Smooth muscle cell (in vitro differentiated cells): ENCODE results near the gene RASA3. TPM values are rescaled to one million over a fixed set of nuclear protein-coding genes. Genes with fewer than 3 reads are reported as not detected.

Experiments used
- DNase-seq: peaks from one replicate; lab custom pipeline; 2025; ENCODE audit not compliant: unreplicated experiment; lab: John Stamatoyannopoulos, UW
- H2AFZ ChIP-seq: fragments of 200-600 bp; sonication (generic); 2 replicates; pipeline ENCODE4 v1.6.0; 2016; ENCODE audit warnings: antibody characterized with exemption, low read depth, mild to moderate bottlenecking
- H3F3A ChIP-seq: fragments of 200-600 bp; sonication (generic); 2 replicates; pipeline ENCODE4 v1.6.0; 2017; ENCODE audit warnings: antibody characterized with exemption, low read depth
- H3K27ac ChIP-seq: fragments of 200-600 bp; sonication (generic); 2 replicates; pipeline ENCODE4 v1.5.1; 2016; ENCODE audit warnings: low read depth, mild to moderate bottlenecking
- H3K27me3 ChIP-seq: fragments of 200-600 bp; sonication (generic); 2 replicates; pipeline ENCODE4 v1.6.1; 2016; ENCODE audit warnings: low read depth, mild to moderate bottlenecking
- H3K36me3 ChIP-seq: fragments of 200-600 bp; sonication (generic); 2 replicates; pipeline ENCODE4 v1.5.1; 2016; ENCODE audit warnings: low read depth
- H3K4me1 ChIP-seq: fragments of 200-600 bp; sonication (generic); 2 replicates; pipeline ENCODE4 v1.5.1; 2016; ENCODE audit warnings: low read depth
- H3K4me2 ChIP-seq: fragments of 200-600 bp; sonication (generic); 2 replicates; pipeline ENCODE4 v1.6.0; 2016; ENCODE audit warnings: mild to moderate bottlenecking
- H3K4me3 ChIP-seq: fragments of 200-600 bp; sonication (generic); 2 replicates; pipeline ENCODE4 v1.5.1; 2016; ENCODE audit warnings: mild to moderate bottlenecking
- H3K79me2 ChIP-seq: fragments of 200-600 bp; sonication (generic); 2 replicates; pipeline ENCODE4 v1.6.0; 2016; ENCODE audit warnings: low read depth, mild to moderate bottlenecking
- H3K9ac ChIP-seq: fragments of 200-600 bp; sonication (generic); 2 replicates; pipeline ENCODE4 v1.6.0; 2016; ENCODE audit warnings: low read depth
- H3K9me3 ChIP-seq: fragments of 200-600 bp; sonication (generic); replicated peaks from 2 replicates; pipeline ENCODE4 v1.5.1; 2016; ENCODE audit warnings: low read depth
- H4K20me1 ChIP-seq: fragments of 200-600 bp; sonication (generic); 2 replicates; pipeline ENCODE4 v1.6.0; 2016; ENCODE audit warnings: low read depth
- CTCF ChIP-seq: fragments of 200-600 bp; sonication (generic); IDR thresholded peaks from 2 replicates; pipeline ENCODE4 v1.5.1; 2017; ENCODE audit warnings: borderline replicate concordance, mild to moderate bottlenecking, antibody characterized with exemption; ENCODE audit not compliant: insufficient read depth, poor library complexity, severe bottlenecking
- WGBS: methylation state at CpG from one replicate; pipeline ENCODE4 v1.1.7; 2016; ENCODE audit warnings: low lambda C conversion rate; 5-methylcytosine and 5-hydroxymethylcytosine counted together
- polyA plus RNA-seq: library from polyadenylated mRNA; unstranded; fragments of >200 nt; fragmentation: Nextera tagmentation; extraction: Ambion mirVana; gene quantifications from 2 replicates; pipeline ENCODE4 v1.2.1, GENCODE V29; 2016
- total RNA-seq: library from RNA; depleted of rRNA; stranded (reverse); fragments of >200 nt; gene quantifications from 2 replicates; pipeline ENCODE4 v1.2.3, GENCODE V29; 2014

RASA3 gene
- total and polyA plus RNA-seq, 2 experiments from 2014 or later = 21.3 to 26.8 TPM

GRCh38 chr13:113968463-113969310 lies 163.7 kb downstream of the RASA3 start:
- H3K36me3 ChIP-seq = no peaks in the 10 kb centered on the region
- 98% methylated on average over 17 of the region's 17 CpGs for WGBS
- H3K4me1 ChIP-seq = no peaks in the 10 kb centered on the region
- H4K20me1 ChIP-seq = no peaks in the 10 kb centered on the region
- no peak overlapping the region for H2AFZ ChIP-seq
- H3K9me3 ChIP-seq = no peaks in the 10 kb centered on the region
- no peak overlapping the region for H3K9ac ChIP-seq
- no peaks in the 10 kb centered on the region for H3K79me2 ChIP-seq
- no peak for TF ChIP-seq CTCF
- no peaks in the 10 kb centered on the region for H3K27me3 ChIP-seq
- H3K4me3 ChIP-seq = no peak overlapping the region
- no peak for DNase-seq
- H3K4me2 ChIP-seq = no peak overlapping the region
- no peak overlapping the region for H3K27ac ChIP-seq
- no peaks in the 10 kb centered on the region for H3F3A ChIP-seq

- no peak overlapping the region for H3K9ac ChIP-seq
- H3K36me3 ChIP-seq = no peaks in the 10 kb centered on the region
- WGBS = 95% methylated on average over 20 of the region's 20 CpGs
- no peaks in the 10 kb centered on the region for H3K79me2 ChIP-seq
- no peak overlapping the region for H3K4me2 ChIP-seq
- H3K4me1 ChIP-seq = no peaks in the 10 kb centered on the region
- H3K4me3 ChIP-seq = no peak overlapping the region
- no peaks in the 10 kb centered on the region for H3K9me3 ChIP-seq
- H3K27me3 ChIP-seq = no peaks in the 10 kb centered on the region
- no peaks in the 10 kb centered on the region for H3F3A ChIP-seq
- DNase-seq = no peak
- no peak overlapping the region for H2AFZ ChIP-seq
- no peaks in the 10 kb centered on the region for H4K20me1 ChIP-seq
- no peak overlapping the region for H3K27ac ChIP-seq
- TF ChIP-seq CTCF = no peak
These were observed 164.5 kb downstream of the RASA3 start for GRCh38 chr13:113967729-113968462.

- H3K79me2 ChIP-seq = no peaks in the 10 kb centered on the region
- no peaks in the 10 kb centered on the region for H3F3A ChIP-seq
- WGBS = 92% methylated on average over 9 of the region's 9 CpGs
- no peak for TF ChIP-seq CTCF
- H3K27me3 ChIP-seq = no peaks in the 10 kb centered on the region
- H4K20me1 ChIP-seq = no peaks in the 10 kb centered on the region
- H2AFZ ChIP-seq = no peak overlapping the region
- no peak overlapping the region for H3K27ac ChIP-seq
- no peak overlapping the region for H3K9ac ChIP-seq
- no peak overlapping the region for H3K4me2 ChIP-seq
- H3K4me1 ChIP-seq = no peaks in the 10 kb centered on the region
- no peak for DNase-seq
- no peak overlapping the region for H3K4me3 ChIP-seq
- no peaks in the 10 kb centered on the region for H3K36me3 ChIP-seq
- H3K9me3 ChIP-seq = no peaks in the 10 kb centered on the region
These were observed 165.2 kb downstream of the RASA3 start for GRCh38 chr13:113967206-113967720.
